KMS-11 (cell line): ENCODE measurements around the gene FYB1.
A peak's percentile ranks its signal among the peaks of the same experiment; 100 is the strongest.

Source experiments
- H2AFZ ChIP-seq: fragments of 200-600 bp; sonication (generic); 2 replicates; pipeline ENCODE4 v1.6.1; 2016; ENCODE audit warnings: antibody characterized with exemption, mixed run types, low read depth
- H3K27ac ChIP-seq: fragments of 200-600 bp; sonication (generic); 2 replicates; pipeline ENCODE4 v1.6.1; 2016; ENCODE audit warnings: mild to moderate bottlenecking, mixed run types
- H3K27me3 ChIP-seq: fragments of 200-600 bp; sonication (generic); 2 replicates; pipeline ENCODE4 v1.6.1; 2017; ENCODE audit warnings: mild to moderate bottlenecking, low read depth, mixed run types, moderate library complexity; ENCODE audit not compliant: insufficient read depth
- H3K36me3 ChIP-seq: fragments of 200-600 bp; sonication (generic); 2 replicates; pipeline ENCODE4 v1.6.1; 2017; ENCODE audit warnings: mild to moderate bottlenecking, mixed run types; ENCODE audit not compliant: insufficient read depth
- H3K4me1 ChIP-seq: fragments of 200-600 bp; sonication (generic); 2 replicates; pipeline ENCODE4 v1.6.1; 2016; ENCODE audit warnings: mild to moderate bottlenecking, low read depth, mixed run types; ENCODE audit not compliant: poor library complexity, severe bottlenecking
- H3K4me2 ChIP-seq: fragments of 200-600 bp; sonication (generic); 2 replicates; pipeline ENCODE4 v1.7.0; 2016; ENCODE audit warnings: mild to moderate bottlenecking, mixed run types
- H3K4me3 ChIP-seq: fragments of 200-600 bp; sonication (generic); IDR thresholded peaks from 2 replicates; pipeline ENCODE4 v1.6.1; 2017; ENCODE audit warnings: low read depth, low read length, mixed read lengths; ENCODE audit not compliant: insufficient read depth
- H3K79me2 ChIP-seq: fragments of 200-600 bp; sonication (generic); 2 replicates; pipeline ENCODE4 v1.6.1; 2016; ENCODE audit warnings: low read depth, mixed run types; ENCODE audit not compliant: insufficient read depth
- H3K9ac ChIP-seq: fragments of 200-600 bp; sonication (generic); 2 replicates; pipeline ENCODE4 v1.6.1; 2016; ENCODE audit warnings: mild to moderate bottlenecking, mixed run types
- H4K20me1 ChIP-seq: fragments of 200-600 bp; sonication (generic); 2 replicates; pipeline ENCODE4 v1.6.1; 2016; ENCODE audit warnings: mild to moderate bottlenecking, mixed run types; ENCODE audit not compliant: insufficient read depth
- TF ChIP-seq, protein P1 (sequence below): fragments of 200-600 bp; sonication (generic); conservative IDR thresholded peaks from 2 replicates; pipeline ENCODE4 v1.6.1; 2017; ENCODE audit warnings: low read depth, mild to moderate bottlenecking, antibody characterized with exemption, low read length, moderate library complexity, mixed read lengths

FYB1 gene

DNA sequence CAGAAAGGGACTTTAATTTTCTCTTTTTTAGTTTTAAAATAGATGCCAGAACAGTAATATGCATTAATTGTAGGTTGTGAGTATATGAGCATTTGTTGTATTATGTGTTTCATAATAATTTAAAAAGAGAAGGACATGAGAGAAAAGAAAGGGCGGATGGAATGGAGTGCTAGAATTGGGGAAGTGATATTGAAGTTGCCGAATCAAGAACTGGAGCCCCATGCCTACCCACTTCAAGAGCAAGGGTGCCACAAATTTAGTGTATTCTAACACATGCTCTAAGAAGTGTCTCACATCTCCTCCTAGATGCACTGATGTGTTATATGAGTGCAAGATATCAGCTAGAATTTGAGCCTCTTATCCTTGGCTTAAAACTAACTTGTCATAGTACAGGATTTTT lies 43.6 kb upstream of the FYB1 start:
- Histone ChIP-seq H2AFZ (no peak overlapping the region), H3K4me1 (peaks cover 41% of the 10 kb centered on the region), H3K4me3 (no peak overlapping the region), H3K36me3 (no peaks in the 10 kb centered on the region), H3K4me2 (no peak overlapping the region), H3K79me2 (no peaks in the 10 kb centered on the region), H3K27me3 (0 out of 2 replicates have a peak, but pooled peaks cover 6% of the 10 kb centered on the region), H3K9ac (no peak overlapping the region), H4K20me1 (no peaks in the 10 kb centered on the region), H3K27ac (no peak overlapping the region)
- TF ChIP-seq, protein P1, sequence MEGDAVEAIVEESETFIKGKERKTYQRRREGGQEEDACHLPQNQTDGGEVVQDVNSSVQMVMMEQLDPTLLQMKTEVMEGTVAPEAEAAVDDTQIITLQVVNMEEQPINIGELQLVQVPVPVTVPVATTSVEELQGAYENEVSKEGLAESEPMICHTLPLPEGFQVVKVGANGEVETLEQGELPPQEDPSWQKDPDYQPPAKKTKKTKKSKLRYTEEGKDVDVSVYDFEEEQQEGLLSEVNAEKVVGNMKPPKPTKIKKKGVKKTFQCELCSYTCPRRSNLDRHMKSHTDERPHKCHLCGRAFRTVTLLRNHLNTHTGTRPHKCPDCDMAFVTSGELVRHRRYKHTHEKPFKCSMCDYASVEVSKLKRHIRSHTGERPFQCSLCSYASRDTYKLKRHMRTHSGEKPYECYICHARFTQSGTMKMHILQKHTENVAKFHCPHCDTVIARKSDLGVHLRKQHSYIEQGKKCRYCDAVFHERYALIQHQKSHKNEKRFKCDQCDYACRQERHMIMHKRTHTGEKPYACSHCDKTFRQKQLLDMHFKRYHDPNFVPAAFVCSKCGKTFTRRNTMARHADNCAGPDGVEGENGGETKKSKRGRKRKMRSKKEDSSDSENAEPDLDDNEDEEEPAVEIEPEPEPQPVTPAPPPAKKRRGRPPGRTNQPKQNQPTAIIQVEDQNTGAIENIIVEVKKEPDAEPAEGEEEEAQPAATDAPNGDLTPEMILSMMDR: no peak

DNA sequence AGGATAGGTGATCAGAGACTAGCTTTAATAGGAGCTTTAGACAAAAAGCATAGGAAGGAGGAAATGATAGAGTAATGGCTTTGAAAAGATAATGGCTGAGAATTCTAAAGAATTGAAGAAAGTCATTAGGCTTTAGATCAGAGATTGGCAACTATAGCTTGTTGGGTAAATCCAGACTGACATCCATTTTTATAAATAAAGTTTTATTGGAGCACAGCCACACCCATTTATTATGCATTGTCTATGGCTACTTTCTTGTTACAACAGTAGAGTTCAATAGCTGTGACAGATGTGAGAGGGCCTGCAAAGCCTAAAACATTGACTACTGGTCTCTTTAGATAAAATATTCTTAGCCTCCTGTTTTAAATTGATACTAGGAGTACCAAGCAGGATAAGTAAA lies 40.7 kb upstream of the FYB1 start:
- no peaks in the 10 kb centered on the region for H3K79me2 ChIP-seq
- no peak overlapping the region for H3K27ac ChIP-seq
- H3K4me3 ChIP-seq: no peak overlapping the region
- H3K9ac ChIP-seq: no peak overlapping the region
- peaks cover 58% of the 10 kb centered on the region for H3K4me1 ChIP-seq
- TF ChIP-seq, protein P1: no peak
- H3K4me2 ChIP-seq: no peak overlapping the region
- H4K20me1 ChIP-seq: no peaks in the 10 kb centered on the region
- no peaks in the 10 kb centered on the region for H3K36me3 ChIP-seq
- no peak overlapping the region for H2AFZ ChIP-seq
- 0 out of 2 replicates have a peak, but pooled peaks cover 6% of the 10 kb centered on the region for H3K27me3 ChIP-seq

DNA sequence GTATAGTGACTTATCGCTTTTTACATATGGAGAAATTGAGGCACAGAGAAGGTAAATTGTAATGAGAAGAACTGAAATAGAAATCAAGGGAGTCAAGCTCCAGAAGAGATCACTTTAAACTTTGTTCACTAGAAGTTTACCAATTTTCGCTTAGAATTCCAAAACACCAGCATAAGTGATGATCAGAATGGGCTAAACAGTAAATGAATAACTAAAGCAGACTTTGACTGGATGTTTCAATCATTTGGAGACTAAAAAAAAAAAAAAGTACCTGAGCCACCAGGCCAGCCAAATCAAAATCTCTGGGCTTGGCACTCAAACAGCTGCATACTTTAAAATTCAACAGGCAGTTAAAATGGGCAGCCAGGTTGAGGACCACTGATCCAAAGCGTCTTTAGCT lies 38.2 kb upstream of the FYB1 start:
- Histone ChIP-seq H2AFZ (no peak overlapping the region), H3K9ac (no peak overlapping the region), H3K4me2 (peak overlapping the region; percentile 67; the same call in 1 of the 2 replicates), H3K36me3 (no peaks in the 10 kb centered on the region), H3K27me3 (0 out of 2 replicates have a peak, but pooled peaks cover 3% of the 10 kb centered on the region), H3K4me3 (no peak overlapping the region), H3K27ac (no peak overlapping the region), H4K20me1 (no peaks in the 10 kb centered on the region), H3K79me2 (no peaks in the 10 kb centered on the region), H3K4me1 (peaks cover 45% of the 10 kb centered on the region)
- TF ChIP-seq, protein P1: no peak

DNA sequence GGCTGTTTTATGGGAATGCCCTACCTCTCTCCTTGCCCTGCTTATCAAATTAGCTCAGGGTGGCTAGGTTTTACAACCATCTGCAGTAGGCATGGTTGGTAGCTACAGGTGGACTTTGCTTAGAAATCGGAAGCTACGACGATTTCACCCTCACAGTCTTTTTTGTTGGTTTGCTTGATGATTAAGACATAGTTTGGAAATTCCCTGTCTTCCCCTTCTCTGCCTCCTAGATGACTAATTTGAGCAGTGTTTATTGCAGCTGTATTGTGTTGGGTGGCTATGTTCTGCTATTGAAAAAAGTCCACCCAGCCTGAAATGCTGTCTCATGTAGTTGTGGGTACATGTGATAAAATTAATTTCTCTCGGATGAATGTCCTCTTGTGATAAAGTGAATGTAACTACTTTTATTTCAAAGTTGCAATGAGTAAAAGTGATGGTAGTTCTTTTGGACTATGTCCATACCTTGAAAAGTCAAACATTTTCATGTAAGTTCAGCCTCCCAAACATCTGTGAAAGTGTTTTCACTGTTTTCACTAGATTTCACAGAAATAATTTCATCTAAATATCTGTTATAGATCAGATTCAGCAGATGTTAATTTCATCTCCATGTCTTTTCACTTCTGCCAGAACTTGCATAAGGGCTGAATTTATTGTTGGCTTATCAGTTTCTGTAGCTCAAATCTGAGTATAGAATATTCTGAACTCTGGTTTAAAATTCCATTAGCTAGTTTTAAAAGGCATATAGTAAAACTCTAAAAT lies 37.3 kb upstream of the FYB1 start:
- no peak overlapping the region for H3K4me3 ChIP-seq
- H3K79me2 ChIP-seq: no peaks in the 10 kb centered on the region
- no peaks in the 10 kb centered on the region for H3K36me3 ChIP-seq
- no peaks in the 10 kb centered on the region for H4K20me1 ChIP-seq
- H3K9ac ChIP-seq: no peak overlapping the region
- TF ChIP-seq, protein P1: no peak
- H3K27ac ChIP-seq: peak overlapping the region; percentile 46; the same call in 1 of the 2 replicates
- H2AFZ ChIP-seq: no peak overlapping the region
- H3K27me3 ChIP-seq: no peaks in the 10 kb centered on the region
- peak overlapping the region; percentile 67 for H3K4me2 ChIP-seq
- H3K4me1 ChIP-seq: peaks cover 44% of the 10 kb centered on the region
